Activated naive CD4-positive, alpha-beta T cell (primary cell): ENCODE measurements around the gene TMEM132C.

ENCODE experiments used
- DNase-seq, 4 experiments: peaks; one replicate each; lab custom pipeline; 2025; lab: John Stamatoyannopoulos, UW

Gene TMEM132C

GRCh38 chr12:128420163-128420562 is 153.2 kb downstream of the TMEM132C start:
- DNase-seq: no peak

- no peak for DNase-seq
Observed at GRCh38 chr12:128421375-128421774, 154.4 kb downstream of the TMEM132C start.

- no peak for DNase-seq
Observed at GRCh38 chr12:128423205-128423604, 156.2 kb downstream of the TMEM132C start.

GRCh38 chr12:128424931-128425431 is 158.0 kb downstream of the TMEM132C start:
- DNase-seq: no peak

GRCh38 chr12:128425666-128426331 is 158.8 kb downstream of the TMEM132C start:
- no peak for DNase-seq

DNA sequence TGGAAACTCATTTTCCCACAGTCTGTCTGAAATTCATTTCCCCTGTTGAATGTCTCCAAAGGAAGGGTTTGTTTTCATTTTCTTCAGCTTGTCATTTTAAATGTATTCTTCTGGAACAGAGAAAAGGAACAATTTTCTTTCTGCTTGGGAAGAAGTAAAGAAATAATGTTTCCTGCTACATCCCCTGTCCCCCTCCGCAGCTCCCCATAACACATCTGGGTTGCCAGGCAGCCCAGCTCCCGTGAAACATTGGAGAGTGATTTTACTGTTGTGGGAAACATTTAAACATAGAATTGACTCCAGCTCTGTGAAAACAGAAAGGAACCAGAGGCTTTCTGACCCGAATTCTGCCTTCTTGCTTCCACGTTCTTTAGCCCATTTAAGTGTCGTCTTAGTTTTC is 159.5 kb downstream of the TMEM132C start:
- no peak for DNase-seq

DNA sequence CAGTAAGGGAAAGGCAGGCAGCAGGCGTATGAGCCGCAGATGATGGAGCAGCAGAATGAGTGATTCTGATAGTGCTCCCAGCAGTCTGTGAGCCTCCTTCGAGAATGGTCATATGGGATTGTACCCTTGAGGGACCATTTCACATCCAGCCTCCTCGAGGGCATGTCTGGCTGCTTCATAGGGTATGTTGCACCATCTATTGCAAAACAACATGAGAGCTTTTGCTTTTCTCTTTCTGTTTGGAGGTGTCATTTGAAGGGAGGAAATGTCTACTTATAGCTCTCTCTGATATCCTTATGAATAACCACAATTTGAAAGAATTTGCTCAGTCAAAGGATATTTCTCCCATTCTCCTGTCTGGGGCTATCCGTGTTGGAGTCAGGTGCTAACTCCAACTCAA is 172.8 kb downstream of the TMEM132C start:
- no peak for DNase-seq

DNA sequence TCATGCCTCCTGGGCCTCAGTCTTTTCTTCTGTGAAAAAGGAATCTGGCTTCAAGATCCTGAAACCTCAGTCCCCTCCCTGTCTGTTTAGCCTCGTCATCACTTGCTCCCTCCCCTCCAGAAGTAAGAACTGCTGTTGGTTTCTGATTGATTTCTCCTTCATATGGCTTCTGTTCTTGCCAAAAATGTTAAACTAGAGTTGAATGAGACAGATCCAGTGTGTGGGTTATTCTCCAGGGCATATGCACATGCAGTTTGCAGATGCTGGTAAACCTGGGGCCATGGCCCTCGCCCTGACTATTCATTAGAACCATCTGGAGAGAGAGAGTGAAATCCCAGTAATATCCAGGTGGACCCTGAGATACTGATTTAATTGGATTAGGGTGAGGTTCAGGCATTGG is 175.1 kb downstream of the TMEM132C start:
- no peak for DNase-seq

- no peak for DNase-seq
Observed at GRCh38 chr12:128444598-128444997, 177.6 kb downstream of the TMEM132C start.

- no peak for DNase-seq
Observed at GRCh38 chr12:128445415-128446127, 178.6 kb downstream of the TMEM132C start.

DNA sequence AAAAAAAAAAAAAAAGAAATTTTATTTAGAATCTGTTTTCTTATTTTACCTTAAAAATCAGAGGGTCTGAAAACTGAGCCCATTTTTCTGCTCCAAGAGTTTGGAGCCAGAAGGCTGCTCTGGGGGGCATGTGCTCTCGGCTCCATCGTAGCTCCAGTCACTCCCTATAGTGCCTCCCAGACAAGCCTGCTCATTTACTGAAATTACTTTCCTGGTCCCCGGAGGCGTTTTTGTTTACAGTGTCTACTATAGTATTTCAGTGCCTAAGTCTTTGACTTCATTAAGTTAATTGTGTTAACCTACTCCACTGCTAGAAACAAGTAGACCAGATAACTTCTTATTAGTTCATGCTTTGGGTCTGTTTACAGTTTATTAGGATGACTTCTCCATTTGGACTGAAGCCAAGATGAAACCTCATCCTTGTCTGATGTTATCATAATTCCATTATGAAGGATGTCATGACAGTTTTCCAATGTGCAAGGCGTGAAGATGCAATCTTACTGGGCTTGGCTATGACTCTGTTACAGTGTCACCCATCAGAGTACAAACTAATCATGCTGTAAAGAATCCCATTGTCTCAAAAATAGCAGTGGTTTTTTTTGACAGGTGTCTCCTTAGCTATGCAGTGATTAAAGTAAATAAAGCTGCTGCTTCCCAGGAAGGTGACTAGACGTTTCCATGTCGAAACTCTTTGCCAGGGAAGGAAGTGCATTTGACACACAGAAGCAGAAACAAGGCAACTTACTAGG is 182.3 kb downstream of the TMEM132C start:
- DNase-seq: no peak

DNA sequence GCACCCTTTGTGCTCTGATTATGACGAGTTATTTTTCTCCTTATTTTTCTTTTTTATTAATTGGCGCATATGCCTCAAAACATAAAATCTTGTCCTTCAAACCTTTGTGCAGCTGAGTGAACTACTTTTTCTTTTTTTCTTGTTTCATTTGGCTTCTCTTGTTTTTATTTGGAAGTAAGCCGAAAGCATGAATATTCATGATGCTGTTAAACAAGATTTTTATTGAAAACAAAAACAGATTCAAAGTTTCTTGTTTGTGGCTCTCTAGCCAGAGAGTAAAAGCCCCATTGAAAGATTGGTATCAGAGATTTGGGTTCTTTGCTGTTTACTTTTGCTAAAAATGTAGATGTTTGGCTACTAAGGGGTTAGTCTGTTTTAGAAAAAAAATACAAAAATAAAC is 183.8 kb downstream of the TMEM132C start:
- DNase-seq: no peak

GRCh38 chr12:128455851-128456250 is 188.9 kb downstream of the TMEM132C start:
- no peak for DNase-seq

- DNase-seq: no peak
Observed at GRCh38 chr12:128456922-128457321, 190.0 kb downstream of the TMEM132C start.

- DNase-seq: no peak
Observed at GRCh38 chr12:128458301-128458974, 191.5 kb downstream of the TMEM132C start.

- DNase-seq: no peak
Observed at GRCh38 chr12:128459067-128459466, 192.1 kb downstream of the TMEM132C start.

DNA sequence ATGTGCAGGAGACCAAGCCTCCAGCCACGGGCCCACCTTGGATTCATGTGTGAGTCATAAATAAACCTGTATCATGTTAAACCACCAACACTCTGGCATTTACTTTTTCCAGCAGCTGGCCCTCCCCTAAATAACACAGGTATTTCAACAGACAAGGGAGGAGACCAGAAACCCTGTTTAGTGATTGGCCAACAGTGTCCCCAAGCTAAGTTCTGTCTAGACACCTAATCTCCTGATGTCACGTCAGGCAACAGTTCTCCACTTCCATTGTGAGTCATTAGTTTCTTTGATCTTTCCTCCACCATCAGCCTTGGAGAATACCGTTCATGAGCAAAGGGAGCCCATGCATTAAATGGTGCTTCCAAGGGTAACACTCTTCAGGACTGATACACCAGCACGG is 196.9 kb downstream of the TMEM132C start:
- DNase-seq: no peak

DNA sequence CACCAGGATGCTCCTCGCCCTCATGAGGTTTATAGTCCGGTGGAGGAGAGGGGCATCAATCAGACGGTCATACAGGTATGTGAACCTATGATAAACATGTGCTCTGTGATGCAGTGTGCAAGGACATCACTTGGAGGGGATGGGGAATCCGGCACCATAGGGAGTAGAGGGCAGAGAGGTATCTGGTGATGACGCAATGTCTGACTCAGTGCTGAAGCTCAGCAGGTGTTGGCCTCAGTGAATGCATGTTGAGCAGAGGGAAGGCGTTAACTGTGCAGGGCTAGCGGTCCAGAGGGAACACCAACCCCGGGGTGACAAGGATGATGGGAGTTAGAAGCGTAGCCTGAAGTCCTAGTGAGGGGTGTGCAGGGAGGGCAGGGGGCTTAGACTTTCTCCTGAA is 200.9 kb downstream of the TMEM132C start:
- DNase-seq: no peak

DNA sequence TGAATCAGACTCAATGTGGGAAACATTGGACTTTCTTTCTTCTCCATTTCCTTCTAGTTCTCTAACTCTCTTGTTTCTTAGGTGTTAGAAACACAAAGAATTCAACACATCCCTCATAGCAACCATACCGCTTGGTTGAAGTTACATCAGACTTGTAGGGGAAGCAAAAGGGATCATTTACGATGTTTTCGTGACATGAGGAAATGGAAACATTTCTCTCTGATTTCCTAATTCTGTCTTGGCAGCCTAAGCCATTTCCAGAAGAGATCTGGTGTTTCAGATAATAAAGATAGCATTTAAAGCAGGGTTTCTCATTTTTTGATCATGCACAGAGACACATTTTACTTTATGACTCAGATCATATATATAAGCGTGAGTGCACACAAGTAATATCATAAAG is 202.0 kb downstream of the TMEM132C start:
- DNase-seq: no peak

DNA sequence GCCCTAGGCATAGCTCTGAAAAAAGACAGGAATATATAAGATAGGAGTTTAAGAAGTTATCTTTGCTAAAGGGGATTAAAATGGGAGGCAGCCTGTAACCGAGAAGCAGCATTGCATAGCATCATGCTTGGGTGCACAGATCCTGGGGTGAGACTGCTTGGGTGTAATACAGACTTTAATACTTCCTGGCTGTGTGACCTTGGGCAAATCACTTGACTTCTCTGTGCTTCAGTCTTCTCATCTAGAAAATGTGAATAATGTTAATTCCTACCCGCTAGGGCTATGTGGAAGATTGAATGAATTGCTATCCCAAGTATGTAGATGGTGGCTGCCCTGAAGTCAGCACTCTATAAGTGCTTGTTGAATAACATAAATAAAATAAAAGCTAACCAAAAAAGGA is 204.5 kb downstream of the TMEM132C start:
- no peak for DNase-seq

DNA sequence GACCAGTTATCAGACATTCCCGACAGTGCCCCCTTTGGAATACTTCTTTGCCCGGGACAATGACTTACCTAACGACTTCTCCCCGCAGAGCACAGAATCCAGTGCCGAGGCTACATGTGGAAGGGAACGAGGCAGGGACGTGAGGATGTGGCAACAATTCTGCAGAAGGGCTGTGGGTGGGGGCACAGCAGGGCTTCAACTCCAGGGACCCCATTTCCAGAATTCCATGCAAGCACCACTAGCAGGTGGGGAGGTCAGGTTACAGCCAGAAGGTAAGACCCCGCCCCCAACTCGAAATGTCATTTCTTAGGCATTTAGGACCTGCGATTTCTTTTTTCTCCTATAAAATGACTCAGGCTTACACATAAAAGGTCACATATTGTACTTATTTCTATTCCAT is 207.9 kb downstream of the TMEM132C start:
- no peak for DNase-seq

GRCh38 chr12:128476266-128476665 is 209.3 kb downstream of the TMEM132C start:
- no peak for DNase-seq
